ENCODE results near the gene ATAD3B.
A peak's percentile ranks its signal among the peaks of the same experiment; 100 is the strongest.
"Not testable (repeated sequence)": the region's sequence is repeated elsewhere in the genome, so short reads cannot be mapped to it uniquely, and the experiment has no call there.

ATAD3B gene

DNA sequence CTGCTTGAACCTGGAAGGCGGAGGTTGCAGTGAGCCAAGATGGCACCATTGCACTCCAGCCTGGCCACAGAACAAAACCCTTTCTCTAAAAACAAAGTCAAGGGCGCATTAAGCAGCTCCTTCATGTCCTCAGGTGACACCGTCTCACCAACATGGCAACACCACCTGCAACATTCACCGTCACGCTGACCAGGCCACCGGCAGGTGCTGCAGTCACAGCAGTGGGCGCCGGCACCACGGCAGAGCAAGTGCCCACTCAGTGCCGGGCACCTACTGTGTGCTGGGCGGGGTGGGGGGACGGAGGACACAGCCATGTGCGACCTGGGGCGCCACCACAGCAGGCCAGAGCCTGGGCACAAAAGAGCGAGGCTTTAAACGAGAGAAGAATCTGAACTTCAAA, 12.1 kb downstream of the ATAD3B start:
- no peak for DNase-seq

DNA sequence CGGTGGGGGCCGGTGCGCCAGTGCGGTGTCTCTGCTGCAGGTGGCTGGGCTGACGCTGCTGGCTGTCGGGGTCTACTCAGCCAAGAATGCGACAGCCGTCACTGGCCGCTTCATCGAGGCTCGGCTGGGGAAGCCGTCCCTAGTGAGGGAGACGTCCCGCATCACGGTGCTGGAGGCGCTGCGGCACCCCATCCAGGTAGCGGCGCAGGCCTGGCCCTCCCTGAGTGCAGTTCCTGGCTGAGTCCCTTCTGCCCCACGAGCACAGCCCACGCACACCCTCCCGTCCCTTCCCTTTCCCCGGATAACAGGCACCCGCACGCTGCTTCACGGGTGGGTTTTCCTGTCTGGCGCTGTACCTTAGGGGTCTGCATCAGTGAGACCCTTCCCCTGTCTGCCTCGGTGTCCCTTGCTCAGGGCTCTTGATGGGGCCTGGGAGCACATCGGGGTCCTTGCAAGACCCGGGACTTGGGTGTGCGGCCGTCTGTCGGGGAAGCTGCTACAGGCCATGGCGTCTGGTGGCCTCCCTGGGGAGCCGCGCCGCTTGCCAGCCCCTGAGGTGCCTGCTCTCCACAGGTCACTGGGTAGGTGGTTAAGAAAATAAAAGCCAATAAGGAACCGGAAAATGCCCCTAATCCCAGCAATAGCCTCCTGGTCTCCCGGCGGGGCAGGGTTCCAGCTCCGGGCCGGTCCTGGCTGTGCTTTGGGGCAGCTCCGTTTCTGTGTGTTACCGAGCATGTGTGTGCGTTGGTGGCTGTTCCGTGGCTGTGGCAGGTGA, 13.6 kb downstream of the ATAD3B start:
- not testable (repeated sequence) for DNase-seq

DNA sequence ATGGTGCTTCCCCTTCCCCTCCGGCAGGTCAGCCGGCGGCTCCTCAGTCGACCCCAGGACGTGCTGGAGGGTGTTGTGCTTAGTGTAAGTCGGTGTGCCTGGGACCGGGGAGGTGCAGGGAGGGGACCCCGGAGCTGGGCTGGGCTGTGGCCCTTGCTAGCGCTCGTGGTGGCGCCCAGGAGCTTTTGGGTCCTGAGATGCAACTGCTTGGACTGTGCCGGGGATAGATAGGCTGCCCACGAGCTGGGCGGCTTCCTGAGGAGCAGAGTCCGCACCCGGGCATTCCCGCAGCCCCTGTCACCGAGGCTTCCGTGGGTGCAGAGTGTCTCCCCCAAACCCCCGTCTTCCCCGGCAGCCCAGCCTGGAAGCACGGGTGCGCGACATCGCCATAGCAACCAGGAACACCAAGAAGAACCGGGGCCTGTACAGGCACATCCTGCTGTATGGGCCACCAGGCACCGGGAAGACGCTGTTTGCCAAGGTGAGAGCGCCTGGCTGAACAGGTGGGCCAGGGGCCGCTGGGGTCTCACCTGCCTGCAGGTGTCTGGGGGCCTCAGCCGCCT, 14.3 kb downstream of the ATAD3B start:
- DNase-seq = not testable (repeated sequence)

DNA sequence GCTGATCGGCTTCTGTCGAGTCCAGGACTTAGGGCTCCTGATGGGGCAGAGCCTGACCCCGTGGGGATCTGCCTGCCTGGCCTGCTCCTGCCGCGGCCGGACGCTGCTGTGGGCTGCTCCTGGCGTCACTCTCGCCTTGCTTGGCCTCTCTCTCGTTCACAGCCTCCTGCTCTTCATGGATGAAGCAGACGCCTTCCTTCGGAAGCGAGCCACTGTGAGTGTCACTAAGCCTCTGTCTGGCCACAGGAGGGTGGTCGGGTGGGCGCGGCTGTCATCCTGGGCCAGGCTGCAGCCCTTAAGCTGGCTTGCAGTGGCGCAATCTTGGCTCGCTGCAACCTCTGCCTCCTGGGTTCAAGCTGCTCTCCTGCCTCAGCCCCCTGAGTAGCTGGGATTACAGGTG, 16.1 kb downstream of the ATAD3B start:
- DNase-seq = no peak

- DNase-seq = no peak
Measured at GRCh38 chr1:1489231-1489630, 17.7 kb downstream of the ATAD3B start.

- DNase-seq = no peak
Measured at GRCh38 chr1:1489861-1490260, 18.3 kb downstream of the ATAD3B start.

DNA sequence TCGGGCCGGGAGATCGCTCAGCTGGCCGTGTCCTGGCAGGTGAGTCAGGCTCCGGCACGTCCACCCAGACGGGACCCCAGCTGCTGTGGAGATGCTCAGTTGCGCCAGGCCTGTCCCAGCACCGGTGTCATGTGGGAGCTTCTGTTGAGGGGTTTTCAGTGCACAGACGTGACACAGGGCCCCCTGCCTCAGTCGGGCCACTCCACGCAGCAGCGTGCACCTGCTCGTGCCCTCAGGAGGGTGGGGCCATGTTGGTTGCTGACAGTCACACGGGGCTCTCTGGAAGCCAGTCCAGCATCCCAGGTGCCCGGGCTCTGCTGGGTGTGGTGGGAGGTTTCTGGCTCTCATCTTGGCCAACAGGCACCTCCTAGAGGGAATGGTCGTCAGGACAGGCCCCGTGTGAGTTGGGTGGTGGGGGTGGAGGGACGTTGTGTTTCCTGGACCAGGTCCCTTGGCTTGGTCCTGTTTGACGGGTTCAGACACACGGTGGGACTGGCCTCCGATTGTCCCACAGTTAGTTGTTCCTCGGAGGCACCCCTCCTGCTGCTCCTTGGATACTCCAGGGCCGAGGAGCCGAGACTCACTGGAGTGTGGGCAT, 19.2 kb downstream of the ATAD3B start:
- DNase-seq = no peak

DNA sequence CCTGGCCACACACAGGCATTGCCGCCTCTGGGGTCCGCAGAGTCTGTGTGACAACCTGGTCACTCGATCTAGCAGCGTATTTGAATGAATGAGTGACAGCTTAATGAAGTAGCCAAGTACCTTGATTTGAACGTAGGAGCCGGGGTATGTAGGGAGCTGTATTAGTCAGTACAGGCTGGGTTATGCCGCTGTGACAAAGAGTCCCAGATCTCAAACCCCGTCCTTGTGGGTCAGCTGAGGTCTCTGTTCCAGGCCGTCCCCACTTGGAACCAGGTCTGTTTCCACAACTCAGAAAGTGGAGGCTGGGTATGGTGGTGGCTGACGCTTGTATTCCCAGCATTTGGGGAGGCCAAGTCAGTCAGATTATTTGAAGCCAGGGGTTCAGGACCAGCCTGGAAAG, 20.0 kb downstream of the ATAD3B start:
- no peak for DNase-seq

DNA sequence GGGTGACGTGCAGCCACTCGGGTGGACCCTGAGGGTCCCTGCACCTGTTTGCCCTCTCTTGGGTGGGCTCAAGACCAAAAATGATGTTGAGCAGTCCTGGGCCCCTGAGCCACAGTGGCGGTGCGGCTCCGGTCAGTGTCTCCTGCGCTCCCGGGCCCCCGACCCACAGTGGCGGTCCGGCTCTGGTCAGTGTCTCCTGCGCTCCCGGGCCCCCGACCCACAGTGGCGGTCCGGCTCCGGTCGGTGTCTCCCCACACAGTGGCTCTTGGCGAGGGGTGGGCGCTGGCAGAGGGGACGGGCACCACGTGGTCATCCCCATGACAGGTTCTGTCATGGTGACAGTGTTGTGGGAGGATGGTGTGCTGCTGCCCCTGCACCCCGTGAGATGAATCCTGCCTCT, 22.7 kb downstream of the ATAD3B start:
- DNase-seq = not testable (repeated sequence)

GRCh38 chr1:1495461-1495975, 24.0 kb downstream of the ATAD3B start:
- DNase-seq = not testable (repeated sequence)

DNA sequence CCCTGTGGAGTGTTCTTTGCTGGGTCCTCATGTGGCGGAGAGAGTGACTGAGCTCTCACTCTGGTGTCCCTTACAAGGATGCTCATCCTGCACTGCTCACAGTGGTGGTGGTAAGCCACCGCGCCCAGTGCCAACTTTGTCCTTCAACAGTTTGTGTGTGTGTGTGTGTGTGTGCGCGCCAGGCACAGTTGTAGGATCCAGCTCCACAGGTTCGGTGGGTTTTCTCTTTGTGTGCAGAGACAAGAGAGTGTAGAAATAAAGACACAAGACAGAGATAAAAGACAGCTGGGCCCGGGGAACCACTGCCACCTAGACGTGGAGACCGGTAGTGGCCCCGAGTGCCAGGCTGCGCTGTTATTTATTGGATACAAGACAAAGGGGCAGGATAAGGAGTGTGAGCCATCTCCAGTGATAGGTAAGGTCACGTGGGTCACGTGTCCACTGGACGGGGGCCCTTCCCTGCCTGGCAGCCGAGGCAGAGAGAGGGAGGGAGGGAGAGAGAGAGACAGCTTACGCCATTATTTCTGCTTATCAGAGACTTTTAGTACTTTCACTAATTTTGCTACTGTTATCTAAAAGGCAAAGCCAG, 33.3 kb downstream of the ATAD3B start:
- peak; percentile 84 for DNase-seq

DNA sequence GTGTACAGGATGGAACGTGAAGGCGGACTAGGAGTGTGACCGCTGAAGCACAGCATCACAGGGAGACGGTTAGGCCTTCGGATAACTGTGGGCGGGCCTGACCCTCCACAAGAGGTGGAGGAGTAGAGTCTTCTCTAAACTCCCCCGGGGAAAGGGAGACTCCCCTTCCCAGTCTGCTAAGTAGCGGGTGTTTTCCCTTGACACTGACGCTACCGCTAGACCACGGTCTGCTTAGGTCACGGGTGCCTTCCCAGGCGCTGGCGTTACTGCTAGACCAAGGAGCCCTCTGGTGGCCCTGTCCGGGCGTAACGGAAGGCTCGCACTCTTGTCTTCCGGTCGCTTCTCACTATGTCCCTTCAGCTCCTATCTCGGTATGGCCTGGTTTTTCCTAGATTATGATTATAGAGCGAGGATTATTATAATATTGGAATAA, 33.8 kb downstream of the ATAD3B start:
- peak; percentile 48 for DNase-seq

- DNase-seq = not testable (repeated sequence)
Measured at GRCh38 chr1:1505801-1506200, 34.2 kb downstream of the ATAD3B start.

DNA sequence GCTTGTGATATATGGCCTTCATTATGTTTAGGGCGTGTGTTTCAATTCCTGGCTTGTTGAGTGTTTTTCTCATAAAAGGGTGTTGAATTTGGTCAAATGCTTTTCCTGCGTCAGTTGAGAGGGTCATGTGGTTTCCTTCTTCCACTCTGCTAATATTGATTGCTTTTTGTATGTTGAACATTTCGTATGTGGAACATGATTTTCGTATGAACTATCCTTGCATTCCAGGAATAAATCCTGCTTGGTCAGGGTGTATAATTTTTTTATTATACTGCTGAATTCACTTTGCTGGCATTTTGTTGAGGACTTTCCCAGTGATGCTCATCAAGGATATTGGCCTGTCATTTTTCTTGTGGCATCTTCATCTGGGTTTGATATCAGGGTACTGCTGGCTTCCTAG, 35.7 kb downstream of the ATAD3B start:
- DNase-seq = no peak

GRCh38 chr1:1508775-1509464, 37.4 kb downstream of the ATAD3B start:
- DNase-seq = not testable (repeated sequence)

DNA sequence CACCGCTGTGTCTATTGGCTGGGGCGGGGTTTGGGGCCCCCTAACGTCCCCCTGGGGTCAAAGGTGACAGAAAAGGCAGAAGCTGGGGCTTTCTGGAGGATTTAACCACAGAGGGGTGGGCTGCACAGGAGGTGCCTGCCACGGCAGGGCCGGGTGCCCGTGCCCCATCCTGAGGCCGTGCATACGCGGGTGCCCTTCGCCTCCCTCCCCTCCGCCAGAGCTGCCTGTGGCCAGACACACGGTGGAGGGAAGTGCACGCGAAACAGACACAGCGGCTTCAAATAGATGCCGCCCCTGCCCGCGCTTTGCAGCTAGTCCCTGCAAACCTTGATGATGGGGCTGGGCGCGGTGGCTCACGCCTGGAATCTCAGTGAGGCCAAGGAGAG, 37.9 kb downstream of the ATAD3B start:
- not testable (repeated sequence) for DNase-seq

- peak; percentile 15 for DNase-seq
Measured at GRCh38 chr1:1510912-1511532, 39.5 kb downstream of the ATAD3B start.

GRCh38 chr1:1511533-1512285, 40.1 kb downstream of the ATAD3B start, which contains the start of gene ATAD3A:
Gene ATAD3A, plus strand, starts transcription at chr1:1512162. Its CDS starts 107 bp downstream, at chr1:1512269.
- DNase-seq = peak; percentile 96

DNA sequence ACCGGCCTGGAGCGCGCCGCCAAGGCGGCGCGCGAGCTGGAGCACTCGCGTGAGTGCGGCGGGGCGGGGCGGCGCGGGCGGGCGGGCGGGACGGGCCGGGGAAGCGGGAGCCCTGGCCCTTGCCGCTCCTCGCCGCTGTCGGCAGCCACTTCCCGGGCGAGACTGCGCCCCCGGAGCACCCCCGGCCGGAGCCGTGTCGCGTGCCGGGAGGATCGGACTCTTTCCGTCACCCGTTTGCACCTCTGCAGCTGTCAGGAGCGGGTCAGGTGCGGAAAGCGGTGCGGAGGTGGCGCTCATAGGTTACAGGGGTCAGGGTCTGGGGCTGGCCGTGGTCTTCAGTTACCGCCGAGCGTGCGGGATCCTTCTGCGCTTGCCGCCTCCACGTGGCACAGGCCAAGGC, 40.9 kb downstream of the ATAD3B start:
- peak; percentile 23 for DNase-seq

- DNase-seq = not testable (repeated sequence)
Measured at GRCh38 chr1:1513675-1514074, 42.1 kb downstream of the ATAD3B start.

DNA sequence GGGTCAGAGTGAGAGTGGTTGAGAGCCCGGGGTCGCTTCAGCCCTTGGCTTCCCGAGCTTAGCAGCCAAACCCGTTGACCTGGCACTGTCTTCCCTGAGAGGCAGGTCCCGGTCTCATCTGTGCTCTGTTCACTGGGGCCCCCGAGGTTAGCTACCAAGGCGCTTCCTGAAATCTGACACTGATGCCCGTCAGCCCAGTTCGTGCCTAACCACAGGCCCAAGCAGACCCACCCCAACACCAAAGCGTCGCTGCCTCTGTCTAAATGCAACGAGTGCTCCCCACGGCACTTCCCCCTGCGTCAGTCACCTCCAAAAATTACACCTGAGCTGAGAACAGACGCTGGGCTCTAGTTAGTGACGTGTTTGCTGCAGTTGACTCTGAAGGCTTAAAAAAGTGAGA, 42.8 kb downstream of the ATAD3B start:
- DNase-seq = not testable (repeated sequence)

GRCh38 chr1:1516923-1517322, 45.4 kb downstream of the ATAD3B start:
- DNase-seq = not testable (repeated sequence)
